ENCODE data around the gene RASD2.

DNA sequence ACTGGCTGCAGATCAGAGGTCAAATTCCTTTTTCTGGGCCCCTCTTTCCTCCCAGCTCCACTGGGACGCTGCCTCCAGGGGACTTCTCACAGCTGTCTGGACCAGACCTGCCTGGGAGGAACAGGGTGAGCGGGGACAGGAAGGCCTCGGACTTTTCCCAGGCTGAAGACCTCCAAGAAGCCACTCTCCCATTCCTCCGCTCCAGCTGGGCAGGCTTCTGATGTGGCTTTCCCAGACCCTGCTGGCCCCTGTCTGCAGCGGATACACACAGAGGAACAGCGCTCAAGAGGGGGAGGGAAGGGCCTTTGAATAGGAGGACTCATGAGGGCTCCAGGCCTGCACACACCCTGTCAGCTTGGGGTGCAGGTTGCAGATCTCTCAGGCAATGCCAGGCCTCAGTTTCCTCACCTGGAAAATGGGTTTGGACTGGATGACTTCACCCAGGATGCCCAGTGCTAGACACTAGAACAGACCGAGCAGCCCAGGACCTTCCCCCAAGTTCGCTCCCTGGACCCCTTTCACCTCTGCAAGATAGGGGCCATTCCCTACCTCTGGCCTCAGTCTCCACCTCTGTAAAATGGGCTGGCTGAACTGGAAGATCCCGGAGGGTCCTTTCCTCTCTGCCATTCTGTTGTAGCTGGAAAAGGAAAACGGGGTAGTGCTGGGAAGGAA lies 39.9 kb downstream of the RASD2 start:
- no peak for TF ChIP-seq CTCF (IDR thresholded peaks at IDR 0.05)
- no peak for TF ChIP-seq EZH2 (IDR thresholded peaks at IDR 0.05; ENCODE audit: borderline replicate concordance, insufficient read depth, low read depth, low read length, poor library complexity, severe bottlenecking)

Measured in B cell (primary cell).